ENCODE data around the gene MSANTD7. TPM values are rescaled to one million over a fixed set of nuclear protein-coding genes. Genes with fewer than 3 reads are reported as not detected.
"Not testable (repeated sequence)": the region's sequence is repeated elsewhere in the genome, so short reads cannot be mapped to it uniquely, and the experiment has no call there.

MSANTD7 gene
- 12.6 TPM for polyA plus RNA-seq (2012; ENCODE audit: low read depth, missing spikeins)

- peak; percentile 88 for DNase-seq (ENCODE audit: insufficient read length, low spot score)
- peak; percentile 99 for FAIRE-seq
- TF ChIP-seq POU2F2 (IDR thresholded peaks at IDR 0.05; ENCODE audit: low read depth, low read length) (peak; percentile 56), SPI1 (IDR thresholded peaks at IDR 0.05; ENCODE audit: low read depth, low read length) (no peak), POLR2AphosphoS5 (IDR thresholded peaks at IDR 0.05; ENCODE audit: low read depth, low read length) (peak; percentile 87), POLR2A (IDR thresholded peaks at IDR 0.05; ENCODE audit: low read depth, low read length) (peak; percentile 92), TAF1 (IDR thresholded peaks at IDR 0.05; ENCODE audit: low read depth, low read length) (peak; percentile 86), PAX5 (IDR thresholded peaks at IDR 0.05; ENCODE audit: insufficient read depth, low read length, severe bottlenecking) (no peak)
These were observed at the start of gene MSANTD7, which contains the start of the genes CDNF and HSPA14 for GRCh38 chr10:14837757-14838581. Gene MSANTD7, plus strand, starts transcription at chr10:14838306. Its CDS starts 3,979 bp downstream, at chr10:14842285. Gene CDNF, minus strand, starts transcription at chr10:14838037. Its CDS starts 91 bp downstream, at chr10:14837946. Gene HSPA14, plus strand, starts transcription at chr10:14838306. Its CDS starts 97 bp downstream, at chr10:14838403.

DNA sequence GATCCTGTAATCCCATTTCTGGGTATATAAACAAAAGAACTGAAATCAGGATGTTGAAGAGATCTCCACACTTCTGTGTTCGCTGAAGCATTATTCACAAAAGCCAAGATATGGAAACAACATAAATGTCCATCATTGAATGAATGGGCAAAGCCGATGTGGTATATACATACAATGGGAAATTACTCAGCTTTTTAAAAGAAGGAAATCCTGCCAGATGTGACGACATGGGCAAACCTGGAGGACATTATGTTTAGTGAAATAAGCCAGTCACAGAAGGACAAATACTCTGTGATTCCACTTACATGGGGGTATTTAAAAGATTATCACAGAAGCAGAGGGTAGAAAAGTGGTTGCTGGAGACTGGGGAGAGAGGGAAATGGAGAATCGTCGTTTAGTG is 39.5 kb upstream of the MSANTD7 start:
- TF ChIP-seq POLR2AphosphoS5 (IDR thresholded peaks at IDR 0.05; ENCODE audit: low read depth, low read length) (no peak), SPI1 (IDR thresholded peaks at IDR 0.05; ENCODE audit: low read depth, low read length) (no peak), POU2F2 (IDR thresholded peaks at IDR 0.05; ENCODE audit: low read depth, low read length) (no peak), POLR2A (IDR thresholded peaks at IDR 0.05; ENCODE audit: low read depth, low read length) (no peak), TAF1 (IDR thresholded peaks at IDR 0.05; ENCODE audit: low read depth, low read length) (no peak), PAX5 (IDR thresholded peaks at IDR 0.05; ENCODE audit: insufficient read depth, low read length, severe bottlenecking) (no peak)
- peak; percentile 16 for FAIRE-seq
- DNase-seq (ENCODE audit: insufficient read length, low spot score), result no peak

GRCh38 chr10:14800397-14800796 is 37.7 kb upstream of the MSANTD7 start:
- FAIRE-seq, result no peak
- DNase-seq (ENCODE audit: insufficient read length, low spot score), result no peak
- no peak for TF ChIP-seq TAF1 (IDR thresholded peaks at IDR 0.05; ENCODE audit: low read depth, low read length)
- TF ChIP-seq POLR2A (IDR thresholded peaks at IDR 0.05; ENCODE audit: low read depth, low read length), result no peak

DNA sequence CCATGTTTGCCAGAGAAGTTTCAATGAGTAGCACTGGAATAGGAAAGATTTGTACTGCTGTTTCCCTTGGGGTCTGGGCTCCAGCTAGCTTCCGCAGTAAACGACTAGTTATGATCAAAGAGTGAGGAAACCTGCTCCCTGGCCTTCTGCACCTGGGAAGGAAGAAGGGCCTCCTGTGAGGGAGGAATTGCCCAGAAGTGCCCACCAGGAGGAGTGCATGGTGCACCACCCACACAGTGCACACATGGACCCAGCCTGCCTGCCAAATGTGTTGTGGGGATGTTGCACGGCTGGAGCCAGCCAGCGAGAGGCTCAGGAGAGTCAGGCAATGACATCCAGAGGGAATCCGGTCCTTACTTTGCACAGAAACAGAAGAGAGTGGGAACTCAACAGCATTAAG is 36.4 kb upstream of the MSANTD7 start:
- TF ChIP-seq PAX5 (IDR thresholded peaks at IDR 0.05; ENCODE audit: insufficient read depth, low read length, severe bottlenecking) (no peak), POLR2A (IDR thresholded peaks at IDR 0.05; ENCODE audit: low read depth, low read length) (no peak), TAF1 (IDR thresholded peaks at IDR 0.05; ENCODE audit: low read depth, low read length) (no peak), SPI1 (IDR thresholded peaks at IDR 0.05; ENCODE audit: low read depth, low read length) (no peak), POU2F2 (IDR thresholded peaks at IDR 0.05; ENCODE audit: low read depth, low read length) (no peak), POLR2AphosphoS5 (IDR thresholded peaks at IDR 0.05; ENCODE audit: low read depth, low read length) (no peak)
- no peak for DNase-seq (ENCODE audit: insufficient read length, low spot score)
- no peak for FAIRE-seq

DNA sequence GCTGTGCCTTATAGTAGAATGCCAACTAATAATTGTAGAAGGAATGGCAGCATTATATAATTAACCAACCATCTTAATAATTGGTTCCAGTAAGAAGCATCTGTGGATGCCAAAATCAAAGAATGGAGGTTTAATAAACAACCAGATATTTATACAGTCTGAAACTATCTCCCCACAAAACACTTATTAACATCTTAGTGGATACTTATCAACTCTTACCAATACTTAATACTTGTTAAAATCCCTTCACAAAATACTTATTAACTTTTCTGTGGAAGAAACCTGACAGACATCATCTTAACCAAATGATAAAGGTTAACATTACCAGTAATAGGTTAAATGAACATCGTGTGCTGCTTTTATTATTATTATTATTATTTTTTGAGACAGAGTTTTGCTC is 34.3 kb upstream of the MSANTD7 start:
- no peak for TF ChIP-seq TAF1 (IDR thresholded peaks at IDR 0.05; ENCODE audit: low read depth, low read length)
- no peak for TF ChIP-seq SPI1 (IDR thresholded peaks at IDR 0.05; ENCODE audit: low read depth, low read length)
- no peak for TF ChIP-seq POLR2AphosphoS5 (IDR thresholded peaks at IDR 0.05; ENCODE audit: low read depth, low read length)
- no peak for TF ChIP-seq POLR2A (IDR thresholded peaks at IDR 0.05; ENCODE audit: low read depth, low read length)
- no peak for TF ChIP-seq PAX5 (IDR thresholded peaks at IDR 0.05; ENCODE audit: insufficient read depth, low read length, severe bottlenecking)
- no peak for TF ChIP-seq POU2F2 (IDR thresholded peaks at IDR 0.05; ENCODE audit: low read depth, low read length)
- no peak for DNase-seq (ENCODE audit: insufficient read length, low spot score)
- FAIRE-seq, result no peak

- no peak for DNase-seq (ENCODE audit: insufficient read length, low spot score)
- no peak for FAIRE-seq
- TF ChIP-seq POLR2AphosphoS5 (IDR thresholded peaks at IDR 0.05; ENCODE audit: low read depth, low read length) (no peak), PAX5 (IDR thresholded peaks at IDR 0.05; ENCODE audit: insufficient read depth, low read length, severe bottlenecking) (no peak), POU2F2 (IDR thresholded peaks at IDR 0.05; ENCODE audit: low read depth, low read length) (no peak), SPI1 (IDR thresholded peaks at IDR 0.05; ENCODE audit: low read depth, low read length) (no peak), POLR2A (IDR thresholded peaks at IDR 0.05; ENCODE audit: low read depth, low read length) (no peak), TAF1 (IDR thresholded peaks at IDR 0.05; ENCODE audit: low read depth, low read length) (no peak)
These were observed 31.8 kb upstream of the MSANTD7 start for GRCh38 chr10:14806318-14806717.

DNA sequence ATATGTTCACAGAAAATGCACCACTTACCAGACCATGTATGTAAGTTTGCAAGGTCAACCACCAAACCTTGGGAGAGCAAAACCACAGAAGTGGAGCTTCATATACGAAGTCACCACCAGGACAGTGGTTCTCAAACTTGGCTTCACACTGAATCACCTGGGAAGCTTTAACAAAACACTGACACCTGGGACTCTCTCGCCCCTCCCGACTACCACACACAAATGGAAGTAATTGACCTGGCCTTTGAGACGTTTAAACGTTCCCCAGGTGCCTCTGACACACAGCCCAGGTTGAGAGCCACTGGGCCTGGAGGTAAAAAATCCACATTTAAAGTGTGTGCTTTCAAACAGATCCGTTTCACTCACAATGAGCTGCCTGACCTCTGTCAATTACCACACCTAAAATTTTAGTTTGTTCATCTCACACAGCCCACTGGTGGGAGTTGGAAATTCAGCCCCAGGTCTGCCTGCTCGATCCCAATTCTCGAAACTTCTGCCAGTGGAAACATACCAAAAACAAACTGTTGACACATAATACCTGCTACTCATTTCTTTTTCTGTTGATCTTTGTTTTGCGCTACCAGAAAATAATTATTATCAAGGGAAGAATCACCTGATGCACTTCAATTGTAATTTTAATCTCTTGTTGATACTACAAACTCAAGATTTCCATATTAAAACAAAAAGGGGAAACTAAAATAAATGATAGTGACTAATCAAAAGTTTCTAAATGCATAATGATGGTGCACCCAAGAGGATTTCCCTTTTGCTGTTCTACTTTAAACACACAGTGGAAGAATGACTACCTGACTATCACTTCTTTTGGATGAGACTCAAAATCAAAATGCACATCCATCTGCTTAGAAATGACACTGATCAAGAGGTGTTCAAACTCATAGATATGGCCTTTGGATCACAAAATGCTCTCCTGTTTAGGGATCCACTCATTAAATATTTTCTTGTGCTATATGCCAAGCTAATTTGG is 26.8 kb upstream of the MSANTD7 start:
- DNase-seq (ENCODE audit: insufficient read length, low spot score) (no peak), FAIRE-seq (no peak)
- TF ChIP-seq POU2F2 (IDR thresholded peaks at IDR 0.05; ENCODE audit: low read depth, low read length), result no peak
- no peak for TF ChIP-seq POLR2A (IDR thresholded peaks at IDR 0.05; ENCODE audit: low read depth, low read length)
- no peak for TF ChIP-seq POLR2AphosphoS5 (IDR thresholded peaks at IDR 0.05; ENCODE audit: low read depth, low read length)
- TF ChIP-seq SPI1 (IDR thresholded peaks at IDR 0.05; ENCODE audit: low read depth, low read length), result no peak
- TF ChIP-seq PAX5 (IDR thresholded peaks at IDR 0.05; ENCODE audit: insufficient read depth, low read length, severe bottlenecking), result no peak
- TF ChIP-seq TAF1 (IDR thresholded peaks at IDR 0.05; ENCODE audit: low read depth, low read length), result no peak

DNA sequence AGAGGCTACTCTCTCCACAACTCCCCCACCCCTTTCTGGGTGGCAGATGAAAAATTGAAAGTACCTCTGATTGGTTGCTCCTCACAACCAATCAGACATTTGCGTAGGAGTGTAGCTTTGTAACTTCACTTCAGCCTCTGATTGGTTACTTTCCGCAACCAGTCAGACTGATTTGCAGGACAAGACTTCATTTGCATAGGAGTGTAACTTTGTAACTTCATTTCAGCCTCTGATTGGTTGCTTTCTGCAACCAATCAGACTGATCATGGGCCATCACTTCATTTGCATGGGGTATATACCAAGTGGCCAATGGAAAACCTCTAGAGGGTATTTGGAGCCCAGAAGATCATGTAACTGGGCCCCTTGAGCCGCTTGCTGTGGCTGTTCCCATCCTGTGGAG is 25.8 kb upstream of the MSANTD7 start:
- TF ChIP-seq SPI1 (IDR thresholded peaks at IDR 0.05; ENCODE audit: low read depth, low read length), result no peak
- no peak for TF ChIP-seq POLR2AphosphoS5 (IDR thresholded peaks at IDR 0.05; ENCODE audit: low read depth, low read length)
- no peak for TF ChIP-seq TAF1 (IDR thresholded peaks at IDR 0.05; ENCODE audit: low read depth, low read length)
- no peak for TF ChIP-seq PAX5 (IDR thresholded peaks at IDR 0.05; ENCODE audit: insufficient read depth, low read length, severe bottlenecking)
- TF ChIP-seq POLR2A (IDR thresholded peaks at IDR 0.05; ENCODE audit: low read depth, low read length), result no peak
- no peak for TF ChIP-seq POU2F2 (IDR thresholded peaks at IDR 0.05; ENCODE audit: low read depth, low read length)
- no peak for DNase-seq (ENCODE audit: insufficient read length, low spot score)
- FAIRE-seq, result no peak

- TF ChIP-seq PAX5 (IDR thresholded peaks at IDR 0.05; ENCODE audit: insufficient read depth, low read length, severe bottlenecking), result no peak
- no peak for TF ChIP-seq SPI1 (IDR thresholded peaks at IDR 0.05; ENCODE audit: low read depth, low read length)
- no peak for TF ChIP-seq POU2F2 (IDR thresholded peaks at IDR 0.05; ENCODE audit: low read depth, low read length)
- TF ChIP-seq POLR2AphosphoS5 (IDR thresholded peaks at IDR 0.05; ENCODE audit: low read depth, low read length), result no peak
- TF ChIP-seq POLR2A (IDR thresholded peaks at IDR 0.05; ENCODE audit: low read depth, low read length), result no peak
- no peak for TF ChIP-seq TAF1 (IDR thresholded peaks at IDR 0.05; ENCODE audit: low read depth, low read length)
- no peak for FAIRE-seq
These were observed 22.4 kb upstream of the MSANTD7 start for GRCh38 chr10:14815681-14816080.

DNA sequence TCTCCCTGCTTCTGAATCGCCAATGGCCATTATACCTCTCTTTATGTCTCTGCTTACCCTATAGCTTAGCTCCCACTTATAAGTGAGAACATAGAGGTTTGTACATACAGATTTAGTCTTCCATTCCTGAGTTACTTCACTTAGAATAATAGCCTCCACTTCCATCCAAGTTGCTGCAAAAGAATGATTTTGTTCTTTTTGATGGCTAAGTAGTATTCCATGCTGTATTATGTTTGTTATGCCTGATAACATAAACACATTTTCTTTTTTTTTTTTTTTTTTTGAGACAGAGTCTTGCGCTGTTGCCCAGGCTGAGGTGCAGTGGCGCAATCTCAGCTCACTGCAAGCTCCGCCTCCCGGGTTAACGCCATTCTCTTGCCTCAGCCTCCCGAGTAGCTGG is 21.4 kb upstream of the MSANTD7 start:
- not testable (repeated sequence) for FAIRE-seq; DNase-seq (ENCODE audit: insufficient read length, low spot score)

More at GRCh38 chr10:14815681-14816080, 22.4 kb upstream of the MSANTD7 start:
- no peak for DNase-seq (ENCODE audit: insufficient read length, low spot score)
